DND-41 (cell line): ENCODE results near the gene F13A1.

ENCODE experiments used
- CTCF ChIP-seq: IDR thresholded peaks from 2 replicates; pipeline ENCODE4 v1.5.1; 2012; ENCODE audit warnings: borderline replicate concordance, low read length, moderate library complexity, mild to moderate bottlenecking; ENCODE audit not compliant: poor library complexity, severe bottlenecking; ENCODE audit errors: extremely low read depth
- EZH2 ChIP-seq: IDR thresholded peaks from 3 replicates; pipeline ENCODE4 v1.6.1; 2012; ENCODE audit warnings: borderline replicate concordance, low read depth, mild to moderate bottlenecking, moderate library complexity, low read length, inconsistent platforms; ENCODE audit not compliant: severe bottlenecking

- TF ChIP-seq CTCF (no peak), EZH2 (no peak)
These were observed 34.8 kb downstream of the F13A1 start for GRCh38 chr6:6285679-6286078.
